GM19239 (cell line): ENCODE results near the gene TPSB2.
A peak's percentile ranks its signal among the peaks of the same experiment; 100 is the strongest.
"Not testable (repeated sequence)": the region's sequence is repeated elsewhere in the genome, so short reads cannot be mapped to it uniquely, and the experiment has no call there.

ENCODE experiments used
- DNase-seq: peaks from one replicate; pipeline ENCODE4 v3.0.0; 2011; ENCODE audit warnings: low spot score; ENCODE audit not compliant: insufficient read length
- FAIRE-seq: peaks from 2 replicates; lab custom pipeline; 2011; peaks lifted over from hg19 to GRCh38; lab: Jason Lieb, UNC

TPSB2 gene

DNA sequence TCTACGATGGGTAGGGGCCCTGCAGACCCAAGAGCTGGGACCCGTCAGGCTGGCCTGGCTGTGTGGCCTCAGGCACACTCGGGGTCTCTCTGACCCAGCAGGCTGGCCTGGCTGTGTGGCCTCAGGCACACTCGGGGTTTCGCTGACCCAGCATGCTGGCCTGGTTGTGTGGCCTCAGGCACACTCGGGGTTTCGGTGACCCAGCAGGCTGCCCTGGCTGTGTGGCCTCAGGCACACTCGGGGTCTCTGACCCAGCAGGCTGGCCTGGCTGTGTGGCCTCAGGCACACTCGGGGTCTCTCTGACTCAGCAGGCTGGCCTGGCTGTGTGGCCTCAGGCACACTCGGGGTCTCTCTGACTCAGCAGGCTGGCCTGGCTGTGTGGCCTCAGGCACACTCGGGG lies 39.2 kb downstream of the TPSB2 start:
- not testable (repeated sequence) for FAIRE-seq, DNase-seq

DNA sequence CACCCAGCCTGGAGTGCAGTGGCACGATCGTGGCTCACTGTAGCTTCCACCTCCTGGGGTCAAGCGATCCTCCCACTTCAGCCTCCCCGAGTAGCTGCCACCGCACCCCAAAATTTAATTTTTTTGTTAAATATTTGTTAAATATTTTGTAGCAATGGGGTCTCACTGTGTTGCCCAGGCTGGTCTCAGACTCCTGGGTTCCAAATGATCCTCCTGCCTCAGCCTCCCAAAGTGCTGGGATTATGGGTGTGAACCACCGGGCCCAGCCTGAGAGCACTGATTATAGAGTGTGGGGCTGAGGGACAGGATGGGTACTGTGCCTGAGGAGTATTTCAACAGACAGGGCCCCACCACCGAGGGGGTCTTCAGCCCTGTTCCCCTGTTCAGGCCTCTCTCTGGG lies 40.5 kb downstream of the TPSB2 start:
- DNase-seq (no peak), FAIRE-seq (no peak)

DNA sequence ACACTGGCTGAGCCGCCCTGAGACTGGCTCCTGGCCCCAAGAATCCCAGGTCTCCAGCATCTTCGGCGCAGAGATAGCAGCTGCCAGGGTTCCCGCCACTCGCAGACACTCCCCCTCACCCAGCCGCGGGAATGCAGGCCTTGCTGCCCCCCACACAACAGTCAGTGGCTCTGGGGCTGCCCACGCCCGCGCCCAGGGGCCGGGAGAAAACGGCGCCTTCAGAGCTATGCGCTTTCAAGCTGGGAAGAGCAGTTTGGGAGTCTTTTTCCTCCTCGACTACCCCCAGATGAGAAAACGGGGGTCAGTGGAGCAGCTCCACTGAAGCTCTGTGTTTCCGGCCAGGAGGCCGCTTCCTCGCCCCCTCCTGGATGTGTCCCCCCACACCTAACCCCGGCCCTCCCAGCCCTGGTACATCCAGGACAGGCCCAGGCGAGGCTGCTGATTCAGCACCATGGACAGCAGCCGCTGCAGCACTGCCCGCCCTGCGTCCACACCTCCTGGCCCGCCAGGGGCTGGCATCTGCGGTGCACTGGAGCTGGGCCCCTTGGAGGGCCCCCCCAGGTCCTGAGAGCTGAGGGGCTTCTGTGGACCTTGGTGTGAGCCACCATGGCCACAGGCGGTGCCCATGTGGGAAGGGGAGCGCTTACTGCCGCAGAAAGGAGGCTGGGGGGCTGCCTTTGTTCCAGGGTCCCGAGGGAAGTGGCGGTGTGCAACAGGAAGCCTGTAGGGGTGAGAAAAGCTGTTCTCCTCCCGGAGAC lies 41.4 kb downstream of the TPSB2 start:
- FAIRE-seq (no peak), DNase-seq (peak; percentile 73)

DNA sequence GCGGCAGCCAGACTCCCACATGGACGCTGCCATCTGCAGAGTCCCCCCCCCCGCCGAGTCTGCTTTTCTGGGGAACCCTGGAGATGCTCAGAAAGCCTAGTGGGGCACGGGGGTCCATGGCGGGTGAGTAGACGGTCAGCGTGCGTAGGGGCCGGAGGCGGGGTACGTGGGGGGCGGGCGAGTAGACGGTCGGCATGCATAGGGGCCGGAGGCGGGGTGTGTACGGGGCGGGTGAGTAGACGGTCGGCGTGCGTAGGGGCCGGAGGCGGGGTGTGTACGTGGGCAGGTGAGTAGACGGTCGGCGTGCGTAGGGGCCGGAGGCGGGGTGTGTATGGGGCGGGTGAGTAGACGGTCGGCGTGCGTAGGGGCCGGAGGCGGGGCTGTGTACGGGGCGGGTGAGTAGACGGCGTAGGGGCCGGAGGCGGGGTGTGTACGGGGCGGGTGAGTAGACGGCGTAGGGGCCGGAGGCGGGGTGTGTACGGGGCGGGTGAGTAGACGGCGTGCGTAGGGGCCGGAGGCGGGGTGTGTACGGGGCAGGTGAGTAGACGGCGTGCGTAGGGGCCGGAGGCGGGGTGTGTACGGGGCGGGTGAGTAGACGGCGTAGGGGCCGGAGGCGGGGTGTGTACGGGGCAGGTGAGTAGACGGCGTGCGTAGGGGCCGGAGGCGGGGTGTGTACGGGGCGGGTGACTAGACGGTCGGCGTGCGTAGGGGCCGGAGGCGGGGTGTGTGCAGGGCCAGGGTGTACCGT lies 44.4 kb downstream of the TPSB2 start:
- not testable (repeated sequence) for DNase-seq, FAIRE-seq

DNA sequence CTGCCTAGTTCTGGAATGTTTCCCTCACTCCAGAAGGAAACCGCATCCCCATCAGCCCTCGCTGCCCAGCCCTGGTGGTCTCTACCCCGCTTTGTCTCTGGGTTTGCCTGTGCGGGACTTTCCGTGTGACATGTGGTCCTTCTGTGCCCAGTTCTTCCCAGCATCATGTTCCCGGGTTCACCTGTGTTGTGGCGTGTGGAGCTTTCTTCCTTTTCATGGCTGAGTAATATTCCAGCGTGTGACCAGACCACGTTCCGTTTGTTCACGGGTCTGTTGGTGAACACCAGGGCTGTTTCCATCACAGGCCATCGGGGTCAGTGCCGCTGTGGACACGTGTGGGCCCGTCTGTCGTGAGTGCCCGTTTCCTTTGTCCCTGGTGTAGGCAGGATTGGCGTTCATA lies 45.0 kb downstream of the TPSB2 start:
- DNase-seq (no peak), FAIRE-seq (no peak)

DNA sequence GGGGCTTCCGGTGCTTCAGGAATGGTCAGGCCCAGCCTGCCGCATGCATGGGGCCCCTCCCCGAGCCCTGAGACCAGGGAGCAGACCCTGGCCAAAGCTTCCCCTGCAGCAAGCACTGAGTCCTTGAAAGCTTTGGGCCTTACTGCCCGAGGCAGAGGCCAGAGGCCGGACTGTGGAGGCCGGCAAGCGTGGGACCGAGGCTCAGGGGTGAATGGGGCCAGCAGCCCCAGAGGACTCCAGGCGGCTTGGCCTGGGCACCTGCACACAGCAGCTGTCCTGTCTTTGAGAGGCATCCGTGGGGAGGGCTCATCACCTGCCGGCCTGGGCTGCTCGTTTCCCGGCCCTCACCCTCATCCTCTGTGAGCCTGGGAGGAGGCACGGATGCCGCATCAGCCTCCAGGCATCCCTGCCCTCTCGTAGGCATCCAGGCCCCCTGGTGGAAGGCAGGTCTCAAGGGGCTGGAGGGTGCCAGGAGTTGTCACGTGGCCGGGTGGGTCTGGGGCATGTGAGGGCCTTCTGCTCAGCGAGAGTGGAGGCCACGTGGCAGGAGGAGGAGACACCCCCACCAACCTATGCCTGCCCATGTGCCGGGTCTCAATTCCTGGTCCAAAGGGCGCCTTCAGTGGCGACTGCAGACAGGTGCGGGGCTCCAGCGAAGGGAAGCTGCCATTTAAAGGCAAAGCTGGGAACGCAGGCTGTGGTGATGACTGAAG lies 45.7 kb downstream of the TPSB2 start:
- FAIRE-seq = no peak

DNA sequence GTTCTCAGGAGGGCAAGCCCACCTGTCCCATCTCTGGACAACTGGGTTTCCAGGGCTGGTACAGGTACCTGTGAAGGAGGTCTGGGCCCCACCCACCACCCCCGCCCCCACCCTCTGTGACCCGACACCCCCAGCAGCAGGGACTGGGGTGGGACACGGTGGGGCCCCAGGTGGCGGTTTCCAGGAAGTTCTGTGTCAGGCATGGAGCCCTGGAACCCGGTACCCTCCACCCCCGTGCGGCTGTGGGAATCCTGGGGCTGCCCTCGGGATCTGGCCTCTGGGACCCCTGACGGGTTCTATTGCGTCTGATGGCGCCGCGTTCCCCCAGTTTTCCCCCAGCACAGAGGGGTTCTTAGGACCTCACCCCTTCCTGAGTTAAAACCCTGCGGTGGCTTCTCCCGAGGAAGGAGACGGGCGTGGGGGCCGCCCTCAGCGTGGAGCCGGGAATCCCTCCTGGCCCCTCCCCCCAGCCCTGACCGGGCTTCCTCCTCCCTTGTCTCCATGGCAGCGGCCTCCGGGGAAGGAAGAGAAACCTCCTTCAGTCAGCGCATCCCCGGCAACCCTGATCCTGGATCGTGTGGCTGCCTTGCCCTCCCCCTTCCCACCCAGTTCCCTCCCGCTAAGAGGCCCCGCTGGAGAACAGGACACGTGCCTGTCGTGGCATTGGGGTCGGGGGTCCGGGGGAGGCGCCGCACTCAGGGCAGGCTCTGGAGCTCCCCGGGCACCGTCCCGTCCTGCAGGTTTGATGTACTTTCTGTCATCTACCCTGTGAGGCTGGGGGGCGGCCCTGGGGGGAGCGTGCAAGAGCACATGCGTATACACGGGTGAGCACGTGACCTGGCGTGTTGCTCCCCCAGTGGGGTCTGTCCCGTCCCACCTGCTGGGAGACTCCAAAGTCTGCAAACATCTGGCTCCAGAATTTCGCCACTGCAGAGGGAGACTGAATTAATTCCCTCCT lies 46.8 kb downstream of the TPSB2 start:
- DNase-seq (no peak), FAIRE-seq (no peak)

More for the DNA sequence above, 45.7 kb downstream of the TPSB2 start:
- DNase-seq = no peak

DNA sequence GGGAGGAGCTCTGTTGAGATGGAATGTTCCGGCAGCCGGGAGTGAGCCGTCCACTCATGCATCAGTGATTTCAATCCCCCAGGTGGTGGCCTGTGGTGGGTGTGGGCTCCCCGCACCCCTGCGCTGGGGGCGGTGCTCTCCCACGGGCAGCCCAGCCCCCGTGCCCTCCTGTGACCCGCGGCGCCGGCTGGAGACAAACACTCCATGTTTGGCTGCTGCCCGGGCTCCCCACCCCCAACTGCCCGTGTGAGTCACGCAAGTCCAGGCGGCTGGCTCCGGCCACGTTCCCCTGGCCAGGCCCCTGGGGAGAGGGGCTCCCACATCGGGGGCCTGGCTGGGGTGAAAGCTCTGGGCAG lies 47.7 kb downstream of the TPSB2 start:
- DNase-seq = no peak

DNA sequence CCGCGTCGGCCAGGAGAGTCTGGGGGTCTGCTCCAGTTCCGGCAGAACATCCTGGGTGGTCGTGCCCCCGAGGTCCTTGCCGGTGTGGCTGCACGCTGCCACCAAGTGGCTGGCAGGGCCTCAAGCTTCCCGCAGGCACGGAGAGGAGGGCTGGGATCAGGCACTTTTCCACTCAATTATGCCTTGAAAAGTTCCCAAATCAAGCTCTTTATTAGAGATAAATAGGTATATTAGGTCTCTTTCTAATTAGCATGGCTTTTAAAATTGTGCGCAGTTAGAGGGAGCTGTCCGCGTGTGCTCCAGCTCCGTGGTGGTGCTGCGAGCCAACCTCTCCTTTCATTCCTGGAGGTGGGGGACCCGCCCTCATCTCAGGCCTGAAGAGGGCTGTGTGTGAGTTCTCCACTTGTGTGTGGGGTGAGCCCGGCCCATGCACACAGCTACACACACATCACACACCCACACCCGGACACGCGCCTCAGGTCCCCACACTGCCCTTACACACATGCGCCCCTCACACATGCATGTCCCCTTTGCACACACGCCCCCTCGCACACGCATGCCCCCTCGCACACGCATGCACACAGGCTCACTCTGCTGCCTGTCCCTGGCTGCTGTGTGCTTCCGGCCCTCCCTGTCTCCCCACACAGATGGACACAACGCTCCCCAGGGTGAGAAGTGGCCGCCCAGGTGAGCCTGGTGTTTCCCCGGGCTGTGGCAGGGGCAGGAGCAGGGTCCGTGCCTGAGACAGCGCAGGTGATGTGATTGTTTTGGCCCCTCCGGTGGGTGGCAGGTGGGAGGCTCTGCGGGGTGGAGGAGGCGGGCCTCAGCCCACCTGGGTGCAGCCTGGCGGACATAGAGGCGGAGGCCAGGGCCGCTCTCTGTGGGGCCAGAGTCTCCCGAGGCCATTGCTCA lies 48.3 kb downstream of the TPSB2 start:
- DNase-seq (no peak), FAIRE-seq (no peak)

More for the DNA sequence above, 47.7 kb downstream of the TPSB2 start:
- no peak for FAIRE-seq

DNA sequence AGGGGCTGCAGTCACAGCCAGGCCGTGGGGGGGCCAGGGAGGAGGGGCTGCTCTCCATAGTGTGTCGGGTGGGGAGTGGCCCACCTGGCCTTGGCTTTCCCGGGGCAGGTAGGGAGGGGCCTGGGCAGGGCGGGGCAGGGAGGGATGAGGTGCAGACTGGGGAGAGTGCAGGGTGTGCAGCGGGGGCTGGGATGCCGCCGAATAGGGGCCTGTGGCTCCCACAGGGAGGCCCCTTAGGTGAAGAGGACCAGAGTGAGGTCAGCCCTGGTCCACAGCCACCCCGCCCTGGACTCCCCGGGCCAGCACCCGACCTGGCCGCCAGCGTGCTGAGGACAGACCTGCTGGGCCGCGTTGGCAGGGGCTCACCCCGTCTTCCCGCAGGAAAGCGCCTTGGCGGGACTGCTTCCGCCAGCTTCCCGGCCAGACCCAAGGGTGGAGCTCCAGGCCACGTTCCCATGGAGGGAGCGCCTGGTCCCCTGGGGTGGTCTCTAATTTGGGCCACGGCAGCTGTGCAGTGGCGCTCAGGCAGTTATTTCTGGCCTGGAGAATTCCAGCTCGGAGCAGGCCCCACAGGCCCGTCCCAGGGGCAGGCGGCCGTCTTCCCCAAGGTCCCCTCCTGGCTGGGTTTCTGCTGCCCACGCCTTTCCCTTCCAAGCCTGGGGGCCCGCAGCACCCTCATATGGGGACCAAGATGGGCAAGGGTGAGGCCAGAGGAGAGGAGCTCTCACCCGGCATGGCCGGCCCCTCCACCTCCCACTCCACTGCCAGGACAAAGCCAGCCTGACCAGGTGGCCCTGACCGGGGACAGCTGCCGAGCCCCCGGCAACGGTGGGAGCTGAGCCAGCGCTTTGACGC lies 49.2 kb downstream of the TPSB2 start:
- FAIRE-seq = no peak
- DNase-seq = no peak
